ENCODE measurements around the gene RPS21.

- no peak for TF ChIP-seq CTCF (conservative IDR thresholded peaks at IDR 0.05; ENCODE audit: low read depth, low read length)
- no peak for TF ChIP-seq MAFK (IDR thresholded peaks at IDR 0.05; ENCODE audit: low read depth, low read length)
- no peak for TF ChIP-seq RCOR1 (IDR thresholded peaks at IDR 0.05; ENCODE audit: insufficient replicate concordance, low read length)
- TF ChIP-seq USF2 (IDR thresholded peaks at IDR 0.05; ENCODE audit: low read depth, low read length) = no peak
- no peak for TF ChIP-seq CHD1 (IDR thresholded peaks at IDR 0.05; ENCODE audit: low read depth, low read length)
- no peak for TF ChIP-seq POLR2A (IDR thresholded peaks at IDR 0.05; ENCODE audit: low read depth, low read length)
- TF ChIP-seq NFE2L2 (IDR thresholded peaks at IDR 0.05; ENCODE audit: low read depth, low read length) = no peak
- no peak for TF ChIP-seq RFX5 (IDR thresholded peaks at IDR 0.05; ENCODE audit: low read depth, low read length)
- TF ChIP-seq SMC3 (IDR thresholded peaks at IDR 0.05; ENCODE audit: low read depth, low read length) = no peak
Observed at GRCh38 chr20:62401331-62401779, 14.5 kb downstream of the RPS21 start.

Measured in IMR-90 (cell line).